Esophagus muscularis mucosa (tissue), 3 donors: ENCODE data around the gene TUBE1.

Source experiments
- POLR2A ChIP-seq: fragments of 450-650 bp; IDR thresholded peaks from one replicate; pipeline ENCODE4 v1.6.1; 2017; ENCODE audit warnings: antibody characterized with exemption, moderate library complexity, mild to moderate bottlenecking, low read depth
- POLR2AphosphoS5 ChIP-seq, 2 donors: sonication (generic); formaldehyde crosslinking; IDR thresholded peaks; one replicate each; pipeline ENCODE4 v1.6.1; 2017; ENCODE audit warnings: antibody characterized with exemption in 2 of 2
- TF ChIP-seq, protein P1 (sequence below), 3 experiments: fragments of 200-600 bp in 2 of 3; fragments of 450-650 bp in 1 of 3; sonication (generic) in 2 of 3; IDR thresholded peaks; one replicate each; pipeline ENCODE4 v1.5.1; 2017 to 2019; ENCODE audit warnings: antibody characterized with exemption in 3 of 3, mild to moderate bottlenecking in 2 of 3, moderate library complexity in 1 of 3

- TF ChIP-seq, protein P1, sequence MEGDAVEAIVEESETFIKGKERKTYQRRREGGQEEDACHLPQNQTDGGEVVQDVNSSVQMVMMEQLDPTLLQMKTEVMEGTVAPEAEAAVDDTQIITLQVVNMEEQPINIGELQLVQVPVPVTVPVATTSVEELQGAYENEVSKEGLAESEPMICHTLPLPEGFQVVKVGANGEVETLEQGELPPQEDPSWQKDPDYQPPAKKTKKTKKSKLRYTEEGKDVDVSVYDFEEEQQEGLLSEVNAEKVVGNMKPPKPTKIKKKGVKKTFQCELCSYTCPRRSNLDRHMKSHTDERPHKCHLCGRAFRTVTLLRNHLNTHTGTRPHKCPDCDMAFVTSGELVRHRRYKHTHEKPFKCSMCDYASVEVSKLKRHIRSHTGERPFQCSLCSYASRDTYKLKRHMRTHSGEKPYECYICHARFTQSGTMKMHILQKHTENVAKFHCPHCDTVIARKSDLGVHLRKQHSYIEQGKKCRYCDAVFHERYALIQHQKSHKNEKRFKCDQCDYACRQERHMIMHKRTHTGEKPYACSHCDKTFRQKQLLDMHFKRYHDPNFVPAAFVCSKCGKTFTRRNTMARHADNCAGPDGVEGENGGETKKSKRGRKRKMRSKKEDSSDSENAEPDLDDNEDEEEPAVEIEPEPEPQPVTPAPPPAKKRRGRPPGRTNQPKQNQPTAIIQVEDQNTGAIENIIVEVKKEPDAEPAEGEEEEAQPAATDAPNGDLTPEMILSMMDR (IDR thresholded peaks at IDR 0.05) = no peak
- TF ChIP-seq POLR2A = no peak
- peak in 1 of 2 donors; percentile 17 for TF ChIP-seq POLR2AphosphoS5 (IDR thresholded peaks at IDR 0.05)
Measured at GRCh38 chr6:112113431-112113830, 26.1 kb upstream of the TUBE1 start.
